ENCODE measurements around the gene SNX8. TPM values are rescaled to one million over a fixed set of nuclear protein-coding genes. Genes with fewer than 3 reads are reported as not detected.

SNX8 gene
- total and polyA plus RNA-seq, 2 of the 4 experiments (the other 2 are of a cell fraction) = 7.7 to 55.9 TPM

DNA sequence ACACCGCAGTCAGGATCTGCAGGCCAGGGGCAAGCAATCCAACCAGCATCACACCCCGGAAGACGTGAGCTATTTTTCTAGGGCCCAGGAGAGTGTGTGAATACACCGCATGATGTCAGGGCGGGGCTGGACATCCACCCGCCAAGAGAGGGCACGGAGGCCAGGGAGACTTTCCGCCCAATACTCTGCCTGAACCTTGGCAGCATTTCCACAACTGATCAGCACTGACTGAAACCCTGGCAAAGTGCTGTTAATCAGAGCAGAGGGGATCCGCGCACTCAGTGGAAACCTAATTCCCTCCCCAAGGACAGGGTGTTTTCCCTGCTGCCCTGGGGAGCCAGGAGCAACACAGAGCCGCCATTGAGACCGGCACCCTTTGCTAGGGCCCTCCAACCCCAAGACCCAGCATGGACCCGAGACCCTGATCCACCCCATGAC is 89.7 kb downstream of the SNX8 start:
- Histone ChIP-seq H3K18ac (ENCODE audit: low read depth, low read length) (no peak overlapping the region), H2BK15ac (ENCODE audit: low read depth, low read length) (no peak overlapping the region), H3K27me3 (ENCODE audit: control insufficient read depth, insufficient read depth, low read length) (no peaks in the 10 kb centered on the region), H3K9me3 (ENCODE audit: control insufficient read depth, insufficient read depth, low read length) (no peaks in the 10 kb centered on the region), H3K4me2 (ENCODE audit: low read depth, low read length) (no peak overlapping the region), H3K4ac (ENCODE audit: low read depth, low read length) (no peak overlapping the region), H2AFZ (replicated peaks; ENCODE audit: low read length, poor library complexity) (no peak overlapping the region), H3K79me1 (ENCODE audit: low read depth in 1 of 2, low read length in 2 of 2) (peaks cover 8 to 35% of the 10 kb centered on the region in 2 experiments; a peak in 3 of 4 replicates), H3K23ac (ENCODE audit: low read depth, low read length) (no peak overlapping the region), H3K4me1 (ENCODE audit: control insufficient read depth, insufficient read depth, low read length) (no peaks in the 10 kb centered on the region), H3K9me1 (ENCODE audit: insufficient read depth, low read length) (no peaks in the 10 kb centered on the region), H2BK120ac (ENCODE audit: low read depth, low read length) (no peak overlapping the region), H2AK9ac (replicated peaks; ENCODE audit: low read depth, low read length, poor library complexity) (no peak overlapping the region), H3K56ac (ENCODE audit: extremely low read depth, insufficient read depth, low read length) (no peak overlapping the region), H4K20me1 (ENCODE audit: insufficient read depth, low read length) (peaks cover 3% of the 10 kb centered on the region), H3K27ac (ENCODE audit: insufficient read depth, low read length) (no peak overlapping the region), H2BK5ac (ENCODE audit: low read depth, low read length, poor library complexity, severe bottlenecking) (no peak overlapping the region), H3K4me3 (ENCODE audit: insufficient read depth, low read depth, low read length) (no peak overlapping the region), H4K8ac (ENCODE audit: low read depth in 2 of 2, low read length in 2 of 2) (no peak overlapping the region), H2BK20ac (ENCODE audit: low read depth, low read length) (no peak overlapping the region), H2AK5ac (ENCODE audit: low read depth, low read length) (no peak overlapping the region), H3K36me3 (ENCODE audit: control insufficient read depth, insufficient read depth, low read length) (peaks cover 53% of the 10 kb centered on the region), H3K9ac (ENCODE audit: low read depth, low read length) (no peak overlapping the region), H4K91ac (ENCODE audit: insufficient read depth, low read depth, low read length) (no peak overlapping the region), H3K14ac (replicated peaks; ENCODE audit: low read depth, low read length) (no peak overlapping the region), H4K5ac (ENCODE audit: low read depth, low read length) (no peak overlapping the region)
- intact Hi-C loops (cut with micrococcal nuclease) (no loop called here), dilution Hi-C loops (cut with HindIII; ENCODE audit: low sequenced_read_pairs, unreplicated experiment) (no loop called here), in situ Hi-C loops (cut with MboI; ENCODE audit: low sequenced_read_pairs) (no loop called here)
- 100% methylated on average over 1 of the region's 13 CpGs; no CpG with 5 or more reads in 1 of the 2 experiments for WGBS, 2 experiments (ENCODE audit: extremely low coverage in 2 of 2, insufficient read length in 1 of 2)
- ChIA-PET CTCF (no interaction called here), POLR2A (ENCODE audit: unreplicated experiment) (no interaction called here)
- DNase-seq (no peak), ATAC-seq (ENCODE audit: low read depth) (no peak)
- no TSS peak for BruUV-seq (replicated peaks)
- TF ChIP-seq RAD21 (IDR thresholded peaks at IDR 0.05; ENCODE audit: low read length) = no peak

All from IMR-90 (cell line).